ENCODE results near the gene CCDC6. TPM values are rescaled to one million over a fixed set of nuclear protein-coding genes. Genes with fewer than 3 reads are reported as not detected.
A peak's percentile ranks its signal among the peaks of the same experiment; 100 is the strongest.

Gene CCDC6
- total RNA-seq, 3 donors from 2014 or later (not counting 1 experiment from before 2014, with no cell fraction given) = 19.7 to 23.4 (median 20.8) TPM

GRCh38 chr10:59808896-59809643 is 97.3 kb downstream of the CCDC6 start:
- Histone ChIP-seq H3K4me3 (ENCODE audit: low read length) (no peak overlapping the region), H3K27ac (ENCODE audit: low read length) (no peak overlapping the region), H3K9me3 (ENCODE audit: control insufficient read depth, insufficient read depth, low read length) (no peaks in the 10 kb centered on the region), H3K36me3 (ENCODE audit: control insufficient read depth, insufficient read depth, low read length) (peaks cover 63% of the 10 kb centered on the region), H3K27me3 (ENCODE audit: control insufficient read depth, insufficient read depth, low read length) (no peaks in the 10 kb centered on the region), H3K4me1 (ENCODE audit: control insufficient read depth, insufficient read depth, low read length) (no peaks in the 10 kb centered on the region)
- peak; percentile 87 to 99 (median 99) for ATAC-seq
- H3K36me3 Mint-ChIP-seq = peaks cover 34% of the 10 kb centered on the region
- intact Hi-C loops (cut with micrococcal nuclease) = loop anchor here (1.0 kb wide), 1 partner anchor 183 kb away; no protein-coding TSS in a partner anchor
- peak overlapping the region in 1 of 2 donors; percentile 46 for H3K27ac Mint-ChIP-seq
- 79% methylated on average over 4 of the region's 5 CpGs for WGBS (ENCODE audit: insufficient coverage)
- peak; percentile 62 for TF ChIP-seq CTCF (IDR thresholded peaks at IDR 0.05)
- no peak overlapping the region for H3K4me3 Mint-ChIP-seq
- H3K4me1 Mint-ChIP-seq = peaks cover 0 to 12% of the 10 kb centered on the region in 2 donors
- no peaks in the 10 kb centered on the region for H3K27me3 Mint-ChIP-seq (ENCODE audit: low read depth in 2 of 2)
- H3K9me3 Mint-ChIP-seq = no peaks in the 10 kb centered on the region
- DNase-seq = peak; percentile 61 to 62

GRCh38 chr10:59807629-59808620 is 98.4 kb downstream of the CCDC6 start:
- intact Hi-C loops (cut with micrococcal nuclease) = no loop called here
- H3K27ac Mint-ChIP-seq = peak overlapping the region; percentile 27 to 50

GRCh38 chr10:59805014-59805413 is 101.3 kb downstream of the CCDC6 start:
- Mint-ChIP-seq H3K36me3 (peaks cover 23% of the 10 kb centered on the region), H3K27me3 (ENCODE audit: low read depth in 2 of 2) (no peaks in the 10 kb centered on the region), H3K9me3 (no peaks in the 10 kb centered on the region), H3K4me1 (peaks cover 6 to 28% of the 10 kb centered on the region in 2 donors), H3K4me3 (no peak overlapping the region), H3K27ac (no peak overlapping the region)
- Histone ChIP-seq H3K27ac (ENCODE audit: low read length) (no peak overlapping the region), H3K4me1 (ENCODE audit: control insufficient read depth, insufficient read depth, low read length) (no peaks in the 10 kb centered on the region), H3K9me3 (ENCODE audit: control insufficient read depth, insufficient read depth, low read length) (no peaks in the 10 kb centered on the region), H3K4me3 (ENCODE audit: low read length) (no peak overlapping the region), H3K27me3 (ENCODE audit: control insufficient read depth, insufficient read depth, low read length) (no peaks in the 10 kb centered on the region), H3K36me3 (ENCODE audit: control insufficient read depth, insufficient read depth, low read length) (peaks cover 58% of the 10 kb centered on the region)
- DNase-seq = peak in 1 of 2 donors; percentile 7
- intact Hi-C loops (cut with micrococcal nuclease) = no loop called here
- TF ChIP-seq CTCF (IDR thresholded peaks at IDR 0.05) = no peak
- no peak for ATAC-seq
- 75% methylated on average over 5 of the region's 6 CpGs for WGBS (ENCODE audit: insufficient coverage)

More at GRCh38 chr10:59807629-59808620, 98.4 kb downstream of the CCDC6 start:
- Mint-ChIP-seq H3K4me1 (peaks cover 0 to 12% of the 10 kb centered on the region in 2 donors), H3K4me3 (no peak overlapping the region), H3K36me3 (peaks cover 37% of the 10 kb centered on the region), H3K27me3 (ENCODE audit: low read depth in 2 of 2) (no peaks in the 10 kb centered on the region), H3K9me3 (no peaks in the 10 kb centered on the region)
- TF ChIP-seq CTCF (IDR thresholded peaks at IDR 0.05) = no peak
- H3K27ac ChIP-seq (ENCODE audit: low read length) = no peak overlapping the region
- no peaks in the 10 kb centered on the region for H3K4me1 ChIP-seq (ENCODE audit: control insufficient read depth, insufficient read depth, low read length)
- peaks cover 67% of the 10 kb centered on the region for H3K36me3 ChIP-seq (ENCODE audit: control insufficient read depth, insufficient read depth, low read length)
- 81% methylated on average over 8 of the region's 9 CpGs for WGBS (ENCODE audit: insufficient coverage)
- DNase-seq (no peak), ATAC-seq (no peak)
- no peaks in the 10 kb centered on the region for H3K9me3 ChIP-seq (ENCODE audit: control insufficient read depth, insufficient read depth, low read length)
- no peak overlapping the region for H3K4me3 ChIP-seq (ENCODE audit: low read length)
- H3K27me3 ChIP-seq (ENCODE audit: control insufficient read depth, insufficient read depth, low read length) = no peaks in the 10 kb centered on the region

Measured in natural killer cell (primary cell).